Lung (tissue), 12 donors: ENCODE data around the gene BRAP. TPM values are rescaled to one million over a fixed set of nuclear protein-coding genes. Genes with fewer than 3 reads are reported as not detected.

ENCODE experiments used
- ATAC-seq: fragments of 200-7000 bp; cut with Tn5 transposase; one replicate; pipeline ENCODE4 v1.9.1; 2020; ENCODE audit warnings: moderate number of reproducible peaks; ENCODE audit not compliant: insufficient read depth, low FRiP score
- DNase-seq, 3 donors: peaks; one replicate each; pipeline ENCODE4 v3.0.0-alpha.2; 2013 to 2017
- H3K27ac ChIP-seq, 2 donors: one replicate each; pipeline ENCODE4 v1.5.1; 2013; ENCODE audit warnings: mild to moderate bottlenecking in 2 of 2, moderate library complexity in 2 of 2, control low read depth in 1 of 2, inconsistent platforms in 1 of 2, low read depth in 1 of 2, low read length in 1 of 2
- H3K27me3 ChIP-seq, 3 donors: one replicate each; pipeline ENCODE4 v1.5.1; 2013; ENCODE audit warnings: low read length in 2 of 3; ENCODE audit not compliant: control insufficient read depth in 3 of 3, insufficient read depth in 3 of 3
- H3K36me3 ChIP-seq, 4 donors: one replicate each; pipeline ENCODE4 v1.5.1; 2013; ENCODE audit warnings: low read length in 4 of 4, mild to moderate bottlenecking in 1 of 4, moderate library complexity in 1 of 4; ENCODE audit not compliant: control insufficient read depth in 4 of 4, insufficient read depth in 4 of 4
- H3K4me1 ChIP-seq, 5 donors: one replicate each; pipeline ENCODE4 v1.5.1; 2013; ENCODE audit warnings: low read length in 5 of 5, mild to moderate bottlenecking in 2 of 5, moderate library complexity in 1 of 5; ENCODE audit not compliant: control insufficient read depth in 5 of 5, insufficient read depth in 5 of 5
- H3K4me3 ChIP-seq: one replicate; pipeline ENCODE4 v1.5.1; 2013; ENCODE audit warnings: mild to moderate bottlenecking, control low read depth, moderate library complexity
- H3K9ac ChIP-seq, 2 donors: one replicate each; pipeline ENCODE4 v1.5.1; 2013; ENCODE audit warnings: low read length in 2 of 2, control low read depth in 1 of 2; ENCODE audit not compliant: insufficient read depth in 1 of 2
- H3K9me3 ChIP-seq, 4 donors: one replicate each; pipeline ENCODE4 v1.5.1; 2013; ENCODE audit warnings: low read length in 3 of 4, mild to moderate bottlenecking in 1 of 4, moderate library complexity in 1 of 4; ENCODE audit not compliant: control insufficient read depth in 4 of 4, insufficient read depth in 3 of 4
- CTCF ChIP-seq: IDR thresholded peaks from 2 replicates; pipeline ENCODE4 v1.5.1; 2012; ENCODE audit warnings: mild to moderate bottlenecking; ENCODE audit errors: control extremely low read depth, extremely low read depth
- WGBS, 2 donors: extraction: QIAGEN DNeasy Blood & Tissue Kit; methylation state at CpG; one replicate each; pipeline ENCODE4 v1.1.7; 2013; 5-methylcytosine and 5-hydroxymethylcytosine counted together
- polyA plus RNA-seq, 2 donors: library from polyadenylated mRNA; stranded (reverse); fragments of 200-250 nt; gene quantifications; one replicate each; pipeline ENCODE4 v1.2.1, GENCODE V29; 2013
- total RNA-seq, 2 donors: library from RNA; depleted of rRNA in 1 of 2; stranded (reverse); fragments of >200 nt in 1 of 2; gene quantifications; one replicate each; pipeline ENCODE4 v1.2.1, GENCODE V29; 2014 to 2021
- donor health status: control.
- donor health status: control.
- donor health status: Bipolar disorder and iron deficiency.
- donor health status: healthy.
- donor health status: DM: yes; HTN: yes; CAD: no.

The BRAP gene
- total and polyA plus RNA-seq, 4 donors: 9.1 to 16.5 (median 12.2) TPM

GRCh38 chr12:111677186-111677585 is 8.6 kb downstream of the BRAP start:
- no peak overlapping the region for H3K27ac ChIP-seq
- H3K9ac ChIP-seq: no peak overlapping the region
- no peaks in the 10 kb centered on the region for H3K4me1 ChIP-seq
- no peaks in the 10 kb centered on the region for H3K9me3 ChIP-seq
- H3K36me3 ChIP-seq: peaks cover 18 to 45% (median 37%) of the 10 kb centered on the region in 4 donors
- WGBS, 2 donors: 96 to 97% methylated on average over 5 of the region's 5 CpGs
- no peak for TF ChIP-seq CTCF
- ATAC-seq (no peak), DNase-seq (no peak)
- H3K27me3 ChIP-seq: no peaks in the 10 kb centered on the region
- H3K4me3 ChIP-seq: no peak overlapping the region

- ATAC-seq (no peak), DNase-seq (peak in 2 of 3 donors; percentile 33 to 36)
- Histone ChIP-seq H3K9me3 (no peaks in the 10 kb centered on the region), H3K4me1 (no peaks in the 10 kb centered on the region), H3K27me3 (no peaks in the 10 kb centered on the region), H3K36me3 (peaks cover 15 to 40% (median 36%) of the 10 kb centered on the region in 4 donors), H3K27ac (no peak overlapping the region), H3K9ac (no peak overlapping the region), H3K4me3 (no peak overlapping the region)
- 92 to 95% methylated on average over 3 of the region's 3 CpGs for WGBS, 2 donors
- no peak for TF ChIP-seq CTCF
Observed at GRCh38 chr12:111673503-111673902, 12.3 kb downstream of the BRAP start.

GRCh38 chr12:111672822-111673381 is 12.9 kb downstream of the BRAP start:
- no peak for DNase-seq
- peak; percentile 53 for ATAC-seq

More at GRCh38 chr12:111672822-111673381, 12.9 kb downstream of the BRAP start:
- Histone ChIP-seq H3K27me3 (no peaks in the 10 kb centered on the region), H3K4me1 (no peaks in the 10 kb centered on the region), H3K9me3 (no peaks in the 10 kb centered on the region), H3K27ac (no peak overlapping the region), H3K9ac (no peak overlapping the region), H3K4me3 (no peak overlapping the region), H3K36me3 (peaks cover 15 to 40% (median 36%) of the 10 kb centered on the region in 4 donors)
- 71 to 76% methylated on average over 10 of the region's 10 CpGs for WGBS, 2 donors
- no peak for TF ChIP-seq CTCF
